GM19240 (cell line): ENCODE data around the gene IMMP2L.
"Not testable (repeated sequence)": the region's sequence is repeated elsewhere in the genome, so short reads cannot be mapped to it uniquely, and the experiment has no call there.

Source experiments
- DNase-seq: peaks from one replicate; pipeline ENCODE4 v3.0.0; 2011; ENCODE audit warnings: low spot score; ENCODE audit not compliant: insufficient read length

The IMMP2L gene

GRCh38 chr7:111343017-111343416 lies 219.3 kb downstream of the IMMP2L start:
- no peak for DNase-seq

- DNase-seq: no peak
Measured at GRCh38 chr7:111339006-111339405, 223.3 kb downstream of the IMMP2L start.

- no peak for DNase-seq
Measured at GRCh38 chr7:111333010-111333409, 229.3 kb downstream of the IMMP2L start.

- DNase-seq: no peak
Measured at GRCh38 chr7:111330235-111330523, 232.1 kb downstream of the IMMP2L start.

GRCh38 chr7:111329367-111330234 lies 232.7 kb downstream of the IMMP2L start:
- DNase-seq: peak; percentile 2

- DNase-seq: no peak
Measured at GRCh38 chr7:111328487-111328886, 233.8 kb downstream of the IMMP2L start.

GRCh38 chr7:111324776-111325175 lies 237.5 kb downstream of the IMMP2L start:
- DNase-seq: no peak

- DNase-seq: no peak
Measured at GRCh38 chr7:111324228-111324627, 238.1 kb downstream of the IMMP2L start.

- not testable (repeated sequence) for DNase-seq
Measured at GRCh38 chr7:111323670-111324069, 238.6 kb downstream of the IMMP2L start.

- no peak for DNase-seq
Measured at GRCh38 chr7:111320133-111320532, 242.2 kb downstream of the IMMP2L start.

- no peak for DNase-seq
Measured at GRCh38 chr7:111312966-111313365, 249.3 kb downstream of the IMMP2L start.

GRCh38 chr7:111308691-111309090 lies 253.6 kb downstream of the IMMP2L start:
- DNase-seq: no peak

- no peak for DNase-seq
Measured at GRCh38 chr7:111301891-111302290, 260.4 kb downstream of the IMMP2L start.

- no peak for DNase-seq
Measured at GRCh38 chr7:111294494-111294893, 267.8 kb downstream of the IMMP2L start.

GRCh38 chr7:111292026-111292470 lies 270.2 kb downstream of the IMMP2L start:
- DNase-seq: no peak

- no peak for DNase-seq
Measured at GRCh38 chr7:111290982-111291381, 271.3 kb downstream of the IMMP2L start.

GRCh38 chr7:111290419-111290818 lies 271.9 kb downstream of the IMMP2L start:
- no peak for DNase-seq

GRCh38 chr7:111288441-111288840 lies 273.9 kb downstream of the IMMP2L start:
- DNase-seq: not testable (repeated sequence)

- DNase-seq: no peak
Measured at GRCh38 chr7:111282626-111283025, 279.7 kb downstream of the IMMP2L start.

- DNase-seq: no peak
Measured at GRCh38 chr7:111274857-111275256, 287.4 kb downstream of the IMMP2L start.

- DNase-seq: no peak
Measured at GRCh38 chr7:111272092-111272491, 290.2 kb downstream of the IMMP2L start.

- DNase-seq: not testable (repeated sequence)
Measured at GRCh38 chr7:111270794-111271193, 291.5 kb downstream of the IMMP2L start.

GRCh38 chr7:111268941-111269340 lies 293.4 kb downstream of the IMMP2L start:
- no peak for DNase-seq
